Hippocampal formation (tissue), 2 donors: ENCODE measurements around the gene TTLL7.

Experiments used
- DNase-seq, 2 donors: peaks; one replicate each; lab custom pipeline; 2025; lab: John Stamatoyannopoulos, UW

The TTLL7 gene

DNA sequence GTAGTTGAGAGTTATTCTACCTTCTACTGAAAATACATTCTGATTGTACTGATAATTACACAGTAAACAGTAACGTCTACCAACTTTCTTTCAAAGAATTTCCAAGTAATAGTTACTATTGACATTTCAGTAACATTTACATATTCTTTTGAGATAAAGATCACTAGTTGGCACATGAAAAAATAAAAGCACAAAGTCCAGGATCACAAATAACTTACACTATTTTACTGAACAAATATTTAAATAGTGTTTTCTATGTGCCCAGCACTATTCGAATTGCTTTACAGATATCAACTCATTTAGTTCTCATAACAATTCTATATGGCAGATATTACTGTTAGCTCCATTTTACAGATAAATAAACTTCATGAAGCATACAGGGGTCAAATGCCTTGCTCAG lies 126.4 kb downstream of the TTLL7 start:
- DNase-seq: no peak

DNA sequence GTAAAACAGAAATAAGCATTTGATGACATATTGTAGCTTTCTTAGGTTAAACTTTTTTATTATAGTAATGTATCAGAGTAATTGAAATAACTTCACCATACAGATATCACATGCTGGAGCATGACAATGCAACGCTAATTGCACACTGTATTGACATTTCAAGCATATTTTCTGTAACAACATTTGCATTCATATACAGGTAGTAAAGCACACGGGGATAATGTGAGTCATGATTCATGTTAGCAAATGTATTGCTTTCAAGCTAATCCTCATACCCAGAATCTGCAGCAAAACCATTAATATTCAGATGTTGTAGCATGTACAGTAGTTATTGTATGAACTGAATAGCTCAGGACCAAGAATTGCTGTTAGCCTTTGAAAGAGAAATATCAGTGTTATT lies 133.9 kb downstream of the TTLL7 start:
- no peak for DNase-seq

DNA sequence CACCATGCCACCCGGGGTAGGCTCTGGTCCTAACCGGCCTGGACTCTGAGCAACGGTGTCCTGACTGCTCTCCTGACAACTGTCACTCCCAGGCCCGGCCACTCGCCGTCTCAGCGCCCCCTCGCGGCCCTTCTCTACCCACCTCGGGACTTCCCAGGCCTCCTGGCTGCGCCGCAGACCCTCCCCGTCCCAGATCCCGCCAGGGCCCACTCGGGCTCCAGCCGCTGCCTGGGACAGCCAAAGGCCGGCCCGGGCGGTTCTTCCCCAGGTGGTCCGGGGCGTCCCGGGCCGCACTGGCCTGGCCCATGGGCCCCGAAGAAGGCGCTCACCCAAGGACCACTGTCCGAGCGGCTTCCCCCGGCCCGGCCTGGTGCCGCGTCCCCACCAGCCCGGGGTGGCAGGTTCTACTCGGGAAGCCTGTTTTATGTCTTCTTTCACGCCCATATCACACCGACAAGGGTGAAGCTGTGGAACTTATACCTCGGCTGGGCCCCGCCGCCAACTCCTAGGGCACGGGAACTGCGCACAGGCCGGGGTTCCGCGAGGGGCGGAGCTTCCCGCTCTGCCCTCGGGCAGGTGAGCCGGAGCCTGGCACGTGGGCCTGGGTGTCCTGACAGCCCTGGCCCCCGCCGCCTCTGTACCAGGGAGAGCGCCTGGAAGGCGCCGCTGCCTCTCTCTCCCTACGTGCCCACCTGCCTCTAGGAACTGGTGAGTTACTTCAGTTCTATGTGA lies 138.3 kb downstream of the TTLL7 start:
- DNase-seq: peak; percentile 74 to 78

DNA sequence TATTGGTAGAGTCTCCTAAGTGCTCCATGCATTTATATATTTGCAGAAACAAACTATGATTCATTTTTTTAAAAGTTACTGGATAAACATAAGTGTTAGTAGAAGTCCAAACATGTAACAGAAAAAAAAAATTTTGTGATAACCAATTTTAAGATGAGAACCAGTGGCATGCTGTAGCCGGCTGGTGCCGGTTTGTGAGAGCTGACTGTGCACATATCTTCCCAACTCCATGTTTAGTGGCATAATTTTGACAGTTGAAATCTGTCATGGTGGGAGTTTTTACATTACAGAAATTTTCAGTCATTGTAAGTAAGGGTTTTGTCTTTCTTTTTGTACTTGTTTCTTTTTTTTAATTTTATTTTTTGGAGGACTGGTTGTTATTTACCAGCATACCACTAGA lies 141.2 kb downstream of the TTLL7 start:
- no peak for DNase-seq

DNA sequence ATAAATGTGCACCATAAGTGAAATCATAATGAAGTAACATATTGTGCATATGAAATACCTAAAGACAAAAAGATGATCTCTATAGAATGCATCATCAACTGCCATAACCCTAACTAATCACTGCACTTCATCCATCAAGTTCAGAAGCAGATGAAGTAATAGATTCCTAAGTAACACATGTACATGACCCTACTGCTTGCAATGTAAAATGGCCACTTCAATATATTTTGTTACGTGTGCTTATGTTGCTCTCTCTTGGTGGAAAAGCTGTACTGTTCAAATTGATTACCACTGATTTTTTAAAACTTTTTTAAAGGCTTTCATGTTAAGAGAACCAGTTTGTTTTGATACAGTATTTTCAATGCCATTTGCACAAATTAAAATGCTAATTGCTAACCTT lies 141.8 kb downstream of the TTLL7 start:
- peak in 1 of 2 donors; percentile 49 for DNase-seq

DNA sequence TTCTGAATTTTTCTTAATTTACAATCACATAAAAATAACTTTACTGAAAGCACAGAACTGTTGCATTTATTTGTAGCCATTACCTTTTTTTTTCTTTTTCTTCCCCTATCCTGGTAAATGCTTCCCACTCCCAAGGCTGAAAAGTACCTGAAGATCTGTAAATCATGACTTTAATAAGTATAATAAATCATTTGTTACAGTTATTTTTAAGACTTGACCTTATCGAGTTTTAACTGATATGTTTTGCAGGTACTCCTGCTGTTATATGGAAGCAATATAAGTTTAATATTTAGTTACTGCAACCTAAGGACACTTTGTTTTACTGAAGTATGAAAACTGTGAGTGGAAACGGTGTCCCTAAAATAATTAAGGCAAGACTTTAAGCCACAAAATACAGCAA lies 142.6 kb downstream of the TTLL7 start:
- no peak for DNase-seq

DNA sequence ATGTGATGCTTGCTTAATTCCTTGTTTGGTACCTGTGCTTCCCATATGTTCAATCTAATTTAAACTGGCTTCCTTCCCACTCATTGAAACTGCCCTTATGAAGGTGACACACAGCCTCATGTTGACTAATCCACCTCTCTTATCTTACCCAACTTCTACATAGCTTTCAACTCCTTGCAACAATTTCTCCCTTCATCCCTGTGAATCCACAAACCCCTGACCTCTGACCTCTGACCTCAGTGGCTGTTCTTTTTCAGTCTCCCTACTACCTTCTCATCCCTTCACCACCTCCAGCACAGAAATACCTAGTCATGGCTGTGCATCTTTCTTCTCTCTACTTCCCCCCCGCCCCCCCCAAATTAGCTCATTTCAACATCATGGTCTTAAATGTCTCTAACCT lies 144.5 kb downstream of the TTLL7 start:
- DNase-seq: no peak

DNA sequence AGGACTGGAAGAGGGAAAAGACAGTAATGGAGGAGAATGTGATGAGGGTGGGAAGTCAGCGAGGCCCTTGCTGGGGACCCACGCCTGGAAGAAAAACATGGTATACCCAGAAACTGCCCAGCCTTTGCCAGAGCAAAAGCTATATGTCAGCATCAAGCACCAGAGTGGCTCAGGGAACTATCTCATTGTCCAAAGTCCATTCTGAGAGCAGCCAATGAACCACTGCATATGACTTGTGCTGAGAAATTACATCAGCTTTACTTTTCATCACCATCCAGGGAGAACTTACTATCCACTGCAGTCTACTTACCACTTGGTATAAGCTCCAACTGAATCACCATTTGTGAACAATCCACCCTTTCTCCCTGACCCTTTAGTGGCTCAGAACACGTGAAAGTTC lies 148.1 kb downstream of the TTLL7 start:
- DNase-seq: no peak

DNA sequence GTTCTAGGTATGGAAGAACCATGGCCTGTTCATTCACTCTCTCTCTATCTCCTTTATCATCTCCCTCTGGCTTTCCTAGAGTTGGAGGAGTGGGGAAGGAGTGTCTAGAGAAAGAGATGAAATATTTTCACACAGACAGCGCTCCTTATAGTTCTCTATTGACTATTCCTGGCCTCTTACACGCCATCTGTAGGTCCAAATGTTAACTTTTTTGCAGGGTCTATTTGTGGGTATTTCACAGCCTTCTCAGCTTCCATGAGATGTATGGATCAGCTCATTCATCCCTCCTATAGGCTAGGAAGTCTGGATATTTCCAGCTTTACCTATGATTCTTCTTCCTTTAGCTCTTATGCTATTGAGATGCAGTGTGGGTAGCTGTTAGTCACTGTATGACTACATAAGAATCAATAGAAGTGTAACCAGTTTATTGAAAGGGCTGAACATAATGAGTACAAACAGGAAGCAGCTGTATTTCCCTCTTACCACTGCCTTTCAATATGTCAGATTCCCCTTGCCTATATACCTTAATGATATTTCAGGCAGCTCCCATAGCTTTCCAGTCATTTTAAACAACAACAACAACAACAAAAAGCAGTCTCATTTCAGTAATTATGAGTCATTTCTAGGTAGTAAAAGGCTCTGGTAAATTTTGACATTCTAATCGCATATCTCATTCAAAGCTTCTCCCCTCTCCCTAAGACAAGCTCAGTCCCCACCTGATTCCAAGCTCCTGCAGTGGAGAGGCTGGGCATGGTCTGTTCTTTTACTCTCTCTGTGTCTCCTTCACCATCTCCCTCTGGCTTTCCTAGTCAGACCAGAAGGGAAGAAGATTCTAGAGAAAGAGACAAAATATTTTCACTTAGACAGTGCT lies 149.5 kb downstream of the TTLL7 start:
- DNase-seq: no peak

DNA sequence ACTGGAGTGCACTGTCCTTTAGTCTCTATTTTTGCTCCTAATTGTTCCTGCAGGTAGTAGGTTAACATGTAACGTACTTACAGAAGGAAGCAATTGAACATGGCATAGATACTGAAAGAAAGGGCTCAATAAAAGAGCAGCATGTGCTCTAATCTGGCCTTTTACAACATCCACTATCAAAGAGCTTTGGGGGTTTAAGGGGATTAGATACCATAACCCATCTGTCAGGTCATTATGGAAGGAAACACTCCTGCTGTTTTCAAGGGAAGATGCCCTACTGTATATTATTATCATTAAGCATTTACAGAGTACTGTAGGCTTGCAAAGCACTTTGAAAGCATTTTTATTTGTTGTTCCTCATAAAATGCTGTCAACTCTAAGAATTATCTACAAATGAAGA lies 152.8 kb downstream of the TTLL7 start:
- DNase-seq: no peak

DNA sequence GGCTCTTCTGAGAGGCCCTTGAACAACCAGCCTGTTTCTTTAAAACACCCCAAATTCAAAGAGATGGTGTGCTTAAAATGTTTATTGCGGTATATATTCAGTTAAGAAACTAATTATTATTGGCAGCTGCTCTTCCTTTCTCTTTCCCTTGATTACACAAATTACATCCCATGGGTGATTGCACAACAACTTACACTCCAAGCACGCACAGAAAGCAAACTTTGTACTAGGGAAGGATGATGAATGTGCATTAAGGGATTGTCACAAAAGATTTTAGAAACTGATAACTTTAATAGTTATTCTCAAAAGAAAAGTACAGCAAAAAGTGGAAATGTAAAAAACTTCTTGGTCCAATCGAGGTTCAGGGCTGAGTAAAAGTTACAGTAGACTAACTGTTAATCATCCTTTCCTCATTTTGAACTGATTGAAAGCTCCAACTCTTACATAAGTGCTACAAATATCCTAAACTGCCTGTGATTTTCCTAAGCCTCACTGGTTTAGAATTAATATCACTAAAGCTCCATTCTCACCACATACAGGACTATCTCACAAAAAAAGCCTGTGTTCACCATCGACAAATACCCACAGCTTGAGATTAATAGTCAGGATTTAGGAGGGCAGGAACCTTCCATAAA lies 153.4 kb downstream of the TTLL7 start:
- DNase-seq: no peak

DNA sequence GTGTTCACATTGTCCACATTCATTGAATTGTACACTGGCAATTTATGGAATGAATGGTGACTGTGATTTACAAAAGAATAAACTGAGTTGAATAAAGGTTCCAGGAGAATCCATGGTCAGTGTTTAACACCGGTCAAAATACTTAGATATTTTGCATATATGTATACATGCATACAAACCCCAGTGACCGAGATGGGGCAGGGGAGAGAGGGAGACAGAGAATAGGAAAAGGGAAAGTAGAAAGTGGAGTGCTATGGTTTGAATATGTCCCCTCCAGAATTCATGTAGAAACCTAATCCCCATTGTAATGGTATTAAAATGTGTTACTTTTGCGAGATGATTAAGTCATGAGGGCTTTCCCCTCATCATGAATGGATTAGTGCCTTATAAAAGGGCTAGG lies 154.4 kb downstream of the TTLL7 start:
- no peak for DNase-seq

DNA sequence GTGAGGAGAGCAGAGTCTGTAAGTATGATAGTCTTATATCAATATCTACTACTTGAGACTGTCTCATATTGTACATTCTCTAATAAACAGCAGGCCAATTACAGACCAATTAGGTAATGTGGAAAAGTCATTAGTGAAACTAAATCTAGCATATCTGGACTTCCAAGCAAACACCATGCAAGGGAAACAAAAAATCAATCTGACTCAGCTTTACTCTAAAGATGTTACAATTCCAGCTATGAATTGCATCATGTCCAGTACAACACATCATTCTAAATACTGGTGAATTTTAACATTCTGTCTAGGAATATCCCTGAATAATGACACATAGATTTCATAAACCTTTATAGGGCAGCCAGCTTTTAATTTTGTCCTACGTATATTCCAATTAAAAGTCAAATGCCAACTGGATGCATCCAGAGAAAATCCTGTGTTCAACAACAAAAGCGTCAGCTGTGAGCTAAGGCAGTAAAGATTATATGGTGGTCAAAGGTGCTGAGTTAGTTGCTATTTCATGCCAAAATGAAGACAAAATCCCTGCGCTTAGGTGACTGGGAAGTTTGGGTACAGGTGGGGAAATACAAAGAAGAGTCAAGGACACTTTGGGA lies 159.3 kb downstream of the TTLL7 start:
- DNase-seq: no peak

DNA sequence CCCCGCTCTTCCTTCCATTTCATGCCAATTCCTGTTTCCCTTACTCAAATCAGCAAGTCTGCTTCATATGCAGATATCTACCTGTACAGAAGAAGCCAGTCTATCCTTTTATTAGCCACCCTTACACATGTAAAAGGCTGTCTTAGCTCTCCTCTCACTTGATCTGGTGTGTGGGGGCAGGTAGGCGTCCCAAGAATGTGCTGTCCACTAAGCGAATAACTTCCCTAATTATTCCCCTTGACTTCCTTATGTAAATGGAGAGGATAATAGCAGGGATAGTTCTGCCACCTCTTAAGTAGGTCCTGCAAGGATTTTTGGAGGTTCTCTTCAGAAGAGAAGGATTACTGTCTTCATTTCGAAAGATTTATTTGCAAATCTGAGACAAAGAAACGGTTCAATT lies 160.4 kb downstream of the TTLL7 start:
- DNase-seq: no peak

DNA sequence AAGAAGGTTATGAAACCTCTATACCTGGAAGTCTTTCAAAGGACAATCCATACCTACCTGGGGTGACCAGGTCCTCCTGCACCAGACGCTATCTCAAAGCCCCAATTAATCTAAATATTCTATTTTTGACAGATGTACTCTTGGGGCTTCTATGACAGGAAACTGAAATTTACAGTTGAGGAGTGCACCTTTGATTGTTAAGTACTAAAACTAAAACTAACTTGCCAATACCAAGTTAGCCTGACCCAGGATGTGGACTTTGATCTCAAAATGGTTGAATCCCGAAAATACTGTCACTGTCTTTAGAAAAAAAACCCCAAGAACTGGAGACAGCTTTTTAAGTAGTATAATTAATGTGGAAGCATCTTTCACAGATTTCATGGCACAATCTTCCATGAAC lies 162.4 kb downstream of the TTLL7 start:
- no peak for DNase-seq

DNA sequence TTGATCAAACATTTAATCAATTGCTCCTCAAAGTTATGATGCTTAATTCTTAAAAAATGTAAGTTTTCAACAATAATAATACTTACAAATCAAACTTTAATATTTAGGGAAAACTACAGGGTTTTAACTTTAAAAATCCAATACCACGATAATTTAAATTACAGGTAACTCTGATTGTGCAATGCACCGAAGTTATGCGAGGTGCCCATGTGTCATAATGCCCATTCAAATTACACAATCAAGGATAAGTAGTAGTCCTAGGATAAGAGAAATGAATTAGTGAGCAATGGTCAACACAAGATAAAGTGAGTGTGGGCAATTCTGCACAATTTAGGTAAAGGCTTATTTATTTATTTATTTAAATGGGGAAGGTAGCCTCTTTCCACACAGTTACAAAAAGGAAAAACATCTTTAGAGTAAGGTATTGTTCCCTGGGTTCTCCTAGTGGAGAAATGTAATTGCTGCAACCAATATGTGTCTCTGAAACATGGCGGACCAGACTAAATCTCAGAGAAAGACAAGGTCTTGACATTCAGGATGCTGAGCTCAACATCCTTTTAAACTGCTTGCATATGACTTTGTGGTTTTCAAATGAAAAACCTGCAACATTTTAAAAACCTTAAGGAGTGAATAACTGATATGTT lies 164.2 kb downstream of the TTLL7 start:
- DNase-seq: no peak

DNA sequence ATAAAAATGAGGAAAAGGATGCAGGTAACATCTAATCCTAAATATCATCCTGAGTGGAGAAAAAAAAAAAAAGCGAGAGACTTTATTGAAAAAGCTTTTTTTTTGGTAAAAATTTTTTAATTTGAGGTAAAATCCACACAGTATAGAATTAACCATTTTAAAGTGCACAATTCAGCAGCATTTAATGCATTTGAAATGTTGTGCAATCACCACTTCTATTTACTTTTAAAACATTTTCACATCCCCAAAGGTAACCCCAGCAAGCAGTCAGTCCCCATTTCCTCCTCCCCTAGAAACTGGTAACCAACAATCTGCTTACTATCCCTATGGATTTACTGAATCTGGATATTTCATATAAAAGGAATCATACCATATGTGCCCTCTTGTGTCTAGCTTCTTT lies 166.7 kb downstream of the TTLL7 start:
- DNase-seq: no peak

DNA sequence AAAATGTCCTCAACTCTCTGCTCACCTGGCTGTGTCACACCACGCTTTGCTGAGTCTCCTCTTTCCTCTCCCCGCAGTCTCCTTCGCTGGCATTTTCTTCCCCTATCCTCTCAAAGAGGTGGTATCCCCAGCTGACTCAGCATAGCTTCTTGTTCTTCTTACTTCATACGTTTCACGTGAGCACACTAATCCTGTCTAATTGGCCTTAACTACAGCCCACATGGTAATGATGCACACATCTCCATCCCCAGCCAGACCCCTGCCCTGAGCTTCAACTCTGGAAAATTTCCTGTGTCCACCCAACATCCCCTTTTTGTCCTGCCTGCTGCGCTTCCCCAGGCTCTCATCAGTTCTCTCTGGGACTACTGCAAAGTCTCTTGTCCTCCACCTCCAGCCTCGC lies 169.8 kb downstream of the TTLL7 start:
- DNase-seq: no peak

DNA sequence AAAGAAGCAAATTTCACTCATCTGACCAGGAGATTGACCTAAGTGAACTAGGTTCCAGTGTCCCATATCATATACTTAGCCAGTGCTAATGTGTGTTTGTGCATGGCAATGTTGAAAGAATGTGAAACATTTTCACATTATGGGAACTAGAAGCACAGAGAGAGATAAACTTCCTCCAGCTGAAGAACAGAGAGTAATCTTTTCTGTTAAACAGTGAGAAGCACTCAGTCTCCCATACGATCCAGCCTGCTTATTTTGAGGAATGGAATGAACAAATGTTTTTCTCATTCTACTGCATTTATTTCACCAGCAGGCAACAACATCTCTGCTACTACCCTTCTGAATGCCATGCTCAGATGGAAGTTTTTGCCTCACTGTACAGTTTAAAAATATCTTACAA lies 170.5 kb downstream of the TTLL7 start:
- no peak for DNase-seq

DNA sequence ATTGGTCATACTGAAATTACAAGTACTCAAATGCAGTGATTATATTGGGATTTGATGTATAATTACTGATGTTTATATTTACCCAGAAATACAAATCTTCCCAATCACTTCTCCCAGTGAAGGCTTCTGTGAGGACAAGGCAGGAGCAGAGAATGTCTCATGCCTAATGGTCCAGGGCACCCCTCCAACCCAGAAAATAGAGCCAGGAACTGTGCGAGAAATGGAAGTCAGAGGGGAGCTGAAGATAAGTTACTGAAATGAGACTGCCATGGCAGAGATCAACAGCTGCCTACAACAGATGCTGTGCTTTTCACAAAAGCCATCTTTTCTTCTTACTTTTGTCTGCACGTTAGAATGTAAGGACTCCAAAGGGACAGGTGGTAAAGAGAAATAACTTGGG lies 171.2 kb downstream of the TTLL7 start:
- DNase-seq: no peak

DNA sequence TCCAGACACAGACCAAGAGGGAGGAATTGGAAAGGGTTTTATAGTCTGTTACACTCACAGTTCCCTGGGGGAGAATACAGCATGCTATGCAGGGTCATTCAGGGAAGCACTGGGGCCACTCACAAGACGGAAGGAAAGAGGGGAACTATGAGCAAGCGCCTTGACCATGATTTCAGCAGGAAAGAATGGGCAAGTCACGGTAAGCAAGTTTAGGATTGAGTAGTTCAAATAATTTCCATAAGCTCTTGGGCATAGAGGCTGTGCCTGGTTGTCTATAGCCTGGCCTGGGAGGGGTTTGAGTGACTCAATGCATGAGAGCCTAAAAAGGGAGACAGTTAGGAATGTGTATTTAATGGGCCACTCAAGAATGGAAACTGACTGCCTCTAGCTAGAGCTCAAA lies 176.7 kb downstream of the TTLL7 start:
- DNase-seq: no peak

DNA sequence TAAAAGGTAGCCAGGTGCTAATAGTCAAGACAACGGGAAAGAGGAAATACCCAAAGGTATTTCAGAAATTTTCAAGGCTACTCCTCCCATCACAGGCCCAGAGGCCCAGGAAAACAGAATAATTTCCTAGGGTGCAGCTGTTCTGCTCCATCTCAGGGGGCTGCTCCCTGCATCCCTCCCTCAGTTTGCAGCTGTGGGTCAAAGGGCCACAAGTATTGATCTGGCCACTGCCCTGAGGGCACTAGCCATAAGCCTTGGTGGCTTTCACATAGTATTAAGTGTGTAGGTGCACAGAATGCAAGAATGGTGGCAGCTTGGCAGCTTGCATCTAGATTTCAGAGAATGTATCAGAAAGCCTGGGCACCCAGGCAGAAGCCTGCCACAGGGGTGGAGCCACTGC lies 179.5 kb downstream of the TTLL7 start:
- no peak for DNase-seq
